T-cell (primary cell): Measurements from ENCODE around the gene RNU6-9. TPM values are rescaled to one million over a fixed set of nuclear protein-coding genes. Genes with fewer than 3 reads are reported as not detected.

Experiments
- ATAC-seq, 4 experiments: fragments of 200-7000 bp in 3 of 4; fragments of 150-1000 bp in 1 of 4; cut with Tn5 transposase; replicated peaks in 1 of 4; 1 replicate in 3 of 4; 2 replicates in 1 of 4; pipeline ENCODE4 v1.10.0; 2021; ENCODE audit warnings: moderate library complexity in 3 of 4, mild to moderate bottlenecking in 2 of 4, moderate number of reproducible peaks in 1 of 4
- CTCF ChIA-PET, 2 donors: fragments of 300-600 bp; sonication (Branson Sonifier 250); formaldehyde crosslinking; loops; one replicate each; lab custom pipeline; 2022; ENCODE audit warnings: antibody characterized with exemption in 2 of 2; lab: Charles Lee
- POLR2A ChIA-PET, 2 donors: fragments of 300-600 bp; sonication (Branson Sonifier 250); formaldehyde crosslinking; loops; one replicate each; lab custom pipeline; 2022; ENCODE audit warnings: antibody characterized with exemption in 2 of 2; lab: Charles Lee
- DNase-seq, 35 experiments: peaks; one replicate each; pipeline versions ENCODE4 v3.0.0 to v3.0.0-alpha.2; 2013 to 2023
- H3K27ac ChIP-seq: one replicate; pipeline ENCODE4 v1.5.1; 2013; ENCODE audit warnings: low read length
- H3K27me3 ChIP-seq, 2 experiments: replicated peaks in 1 of 2; 1 replicate in 1 of 2; 2 replicates in 1 of 2; pipeline versions ENCODE4 v1.6.1 to v1.7.0; 2013; ENCODE audit warnings: low read length in 1 of 2, mixed read lengths in 1 of 2; ENCODE audit not compliant: control insufficient read depth in 2 of 2, insufficient read depth in 2 of 2; ENCODE audit errors: extremely low read depth in 1 of 2
- H3K36me3 ChIP-seq, 2 donors: 1 replicate in 1 of 2; 2 replicates in 1 of 2; pipeline versions ENCODE4 v1.6.1 to v1.7.0; 2013; ENCODE audit warnings: low read length in 1 of 2; ENCODE audit not compliant: control insufficient read depth in 2 of 2, insufficient read depth in 1 of 2; ENCODE audit errors: extremely low read depth in 1 of 2
- H3K4me1 ChIP-seq, 2 experiments: 1 replicate in 1 of 2; 2 replicates in 1 of 2; pipeline versions ENCODE4 v1.6.1 to v1.7.0; 2013; ENCODE audit warnings: low read length in 2 of 2, mixed read lengths in 1 of 2; ENCODE audit not compliant: insufficient read depth in 2 of 2, control insufficient read depth in 1 of 2; ENCODE audit errors: extremely low read depth in 1 of 2
- H3K4me3 ChIP-seq, 2 donors: 1 replicate in 1 of 2; 2 replicates in 1 of 2; pipeline versions ENCODE4 v1.5.1 to v1.7.0; 2013; ENCODE audit warnings: mild to moderate bottlenecking in 2 of 2, low read length in 1 of 2, moderate library complexity in 1 of 2; ENCODE audit not compliant: control insufficient read depth in 1 of 2; ENCODE audit errors: extremely low read depth in 1 of 2
- H3K9me3 ChIP-seq: 2 replicates; pipeline ENCODE4 v1.7.0; 2013
- H3K27ac Mint-ChIP-seq, 2 donors: one replicate each; pipeline ENCODE4 v1.8.0; 2020 to 2021; ENCODE audit warnings: mild to moderate bottlenecking in 2 of 2, mixed read lengths in 2 of 2
- H3K27me3 Mint-ChIP-seq, 2 donors: one replicate each; pipeline ENCODE4 v1.8.0; 2021 to 2022; ENCODE audit warnings: mixed read lengths in 2 of 2
- H3K36me3 Mint-ChIP-seq: one replicate; pipeline ENCODE4 v1.8.0; 2021; ENCODE audit warnings: mixed read lengths
- H3K4me1 Mint-ChIP-seq, 3 donors: one replicate each; pipeline ENCODE4 v1.8.0; 2020 to 2022; ENCODE audit warnings: mixed read lengths in 3 of 3, mild to moderate bottlenecking in 1 of 3
- H3K4me3 Mint-ChIP-seq, 3 donors: one replicate each; pipeline ENCODE4 v1.8.0; 2020 to 2022; ENCODE audit warnings: mild to moderate bottlenecking in 3 of 3, mixed read lengths in 3 of 3, moderate library complexity in 3 of 3
- H3K9me3 Mint-ChIP-seq, 3 donors: one replicate each; pipeline ENCODE4 v1.8.0; 2020 to 2022; ENCODE audit warnings: mixed read lengths in 3 of 3
- WGBS: methylation state at CpG from one replicate; pipeline ENCODE4 v1.1.5; 2013; ENCODE audit warnings: missing lambda C conversion rate; ENCODE audit not compliant: insufficient coverage; 5-methylcytosine and 5-hydroxymethylcytosine counted together
- total RNA-seq, 35 experiments: library from RNA in 6 of 35; stranded (reverse) in 6 of 35; fragments of 120-200 nt in 1 of 35; gene quantifications; one replicate each; pipeline versions ENCODE4 v1.2.1 to v1.2.4 and lab custom pipeline; 2013 to 2026

Gene RNU6-9
- total RNA-seq, 5 donors from 2014 or later (not counting 1 experiment from before 2014, with no cell fraction given): not detected

DNA sequence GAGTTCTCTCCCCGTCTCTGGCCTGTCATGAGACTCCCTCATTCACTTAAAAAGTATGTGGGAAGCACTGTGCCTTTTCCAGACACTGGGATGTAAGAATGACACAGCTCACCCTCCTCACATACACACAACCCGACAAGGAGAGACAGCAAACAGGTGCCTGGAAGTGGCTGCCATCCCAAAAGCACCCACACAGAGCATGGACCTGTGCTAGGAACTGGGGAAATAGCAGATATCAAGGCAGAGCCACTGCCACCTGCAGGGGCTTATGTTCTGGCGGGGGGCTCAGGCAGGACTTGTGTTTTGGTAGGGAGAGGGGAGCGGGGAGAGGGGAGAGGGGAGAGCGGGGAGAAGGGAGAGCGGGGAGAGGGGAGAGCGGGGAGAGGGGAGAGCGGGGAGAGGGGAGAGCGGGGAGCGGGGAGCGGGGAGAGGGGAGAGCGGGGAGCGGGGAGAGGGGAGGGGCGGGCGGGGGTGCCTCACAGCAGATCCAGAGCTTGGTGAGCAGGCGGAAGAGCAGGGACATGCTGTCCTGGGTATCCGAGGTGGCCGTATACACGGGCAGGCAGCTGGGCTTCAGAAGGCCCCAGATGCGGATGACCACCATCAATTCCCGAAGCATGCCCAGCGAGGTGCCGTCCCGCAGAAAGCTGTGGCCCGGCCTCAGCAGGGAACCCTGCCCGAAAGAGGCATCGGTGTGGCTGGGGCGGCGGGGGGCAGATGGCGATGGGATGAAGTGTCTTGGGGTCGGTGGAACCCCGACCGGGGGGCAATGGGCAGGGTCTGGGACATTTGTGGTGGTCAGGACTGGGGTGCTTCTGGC is 21.6 kb upstream of the RNU6-9 start:
- DNase-seq (peak in 6 of 35 experiments; percentile 15 to 62 (median 36)), ATAC-seq (peak in 2 of 4 experiments; percentile 0 to 7)
- Histone ChIP-seq H3K27ac (peak overlapping the region; percentile 65), H3K27me3 (no peaks in the 10 kb centered on the region), H3K9me3 (no peaks in the 10 kb centered on the region), H3K4me3 (no peak overlapping the region), H3K4me1 (peaks cover 2 to 33% of the 10 kb centered on the region in 2 experiments), H3K36me3 (peaks cover 12 to 23% of the 10 kb centered on the region in 2 donors)
- Mint-ChIP-seq H3K36me3 (peaks cover 16% of the 10 kb centered on the region), H3K4me3 (peak overlapping the region; percentile 71 to 79 (median 79)), H3K27me3 (no peaks in the 10 kb centered on the region), H3K27ac (peak overlapping the region; percentile 90 to 92), H3K4me1 (peaks cover 10 to 18% (median 17%) of the 10 kb centered on the region in 3 donors), H3K9me3 (no peaks in the 10 kb centered on the region)
- ChIA-PET POLR2A (interaction anchor here in 1 of 2 donors (0.7 kb wide), 1 partner anchor 39 kb away, joined by 5 read pairs; no protein-coding TSS in a partner anchor), CTCF (interaction anchor here in 1 of 2 donors (1.0 kb wide), 1 partner anchor 8 kb away, joined by 8 read pairs; no protein-coding TSS in a partner anchor)
- 94% methylated on average over 18 of the region's 33 CpGs for WGBS

- 43% methylated on average over 15 of the region's 27 CpGs for WGBS
- Histone ChIP-seq H3K27me3 (no peaks in the 10 kb centered on the region), H3K4me3 (peak overlapping the region in 1 of 2 donors; percentile 31), H3K9me3 (no peaks in the 10 kb centered on the region), H3K4me1 (peaks cover 2 to 33% of the 10 kb centered on the region in 2 experiments), H3K36me3 (peaks cover 12 to 27% of the 10 kb centered on the region in 2 donors), H3K27ac (peak overlapping the region; percentile 65)
- H3K4me1 Mint-ChIP-seq: peaks cover 10 to 17% (median 16%) of the 10 kb centered on the region in 3 donors
- no peaks in the 10 kb centered on the region for H3K27me3 Mint-ChIP-seq
- peaks cover 14% of the 10 kb centered on the region for H3K36me3 Mint-ChIP-seq
- H3K27ac Mint-ChIP-seq: peak overlapping the region; percentile 89 to 92
- DNase-seq (peak; percentile 70 to 92 (median 84)), ATAC-seq (peak; percentile 79 to 83 (median 81))
- POLR2A ChIA-PET: interaction anchor here in 1 of 2 donors (0.7 kb wide), 1 partner anchor 38 kb away, joined by 5 read pairs; no protein-coding TSS in a partner anchor
- CTCF ChIA-PET: interaction anchor here in 1 of 2 donors (1.0 to 1.5 kb wide), 2 partner anchors 9 to 21 kb away, joined by 5 to 8 read pairs; partner anchors contain the start of genes MED16 and RNU6-9
- H3K4me3 Mint-ChIP-seq: peak overlapping the region; percentile 71 to 79 (median 79)
- H3K9me3 Mint-ChIP-seq: no peaks in the 10 kb centered on the region
Measured at GRCh38 chr19:872266-872951, 20.9 kb upstream of the RNU6-9 start.

- H3K27me3 ChIP-seq: no peaks in the 10 kb centered on the region
- 37% methylated on average over 6 of the region's 13 CpGs for WGBS
- no peak overlapping the region for H3K27ac ChIP-seq
- H3K4me3 Mint-ChIP-seq: peak overlapping the region in 1 of 3 donors; percentile 79
- DNase-seq (peak; percentile 59 to 92 (median 80)), ATAC-seq (peak; percentile 74 to 86 (median 82))
- H3K9me3 ChIP-seq: no peaks in the 10 kb centered on the region
- no peak overlapping the region for H3K4me3 ChIP-seq
- H3K36me3 Mint-ChIP-seq: peaks cover 12% of the 10 kb centered on the region
- ChIA-PET CTCF (interaction anchor here in 1 of 2 donors (1.0 to 1.5 kb wide), 2 partner anchors 9 to 20 kb away, joined by 5 to 8 read pairs; partner anchors contain the start of genes MED16 and RNU6-9), POLR2A (no interaction called here)
- H3K4me1 ChIP-seq: peaks cover 2 to 30% of the 10 kb centered on the region in 2 experiments
- no peaks in the 10 kb centered on the region for H3K9me3 Mint-ChIP-seq
- H3K27me3 Mint-ChIP-seq: no peaks in the 10 kb centered on the region
- peak overlapping the region in 1 of 2 donors; percentile 65 for H3K27ac Mint-ChIP-seq
- H3K36me3 ChIP-seq: peaks cover 12 to 22% of the 10 kb centered on the region in 2 donors
- peaks cover 10 to 15% (median 14%) of the 10 kb centered on the region in 3 donors for H3K4me1 Mint-ChIP-seq
Measured at GRCh38 chr19:873084-873483, 20.2 kb upstream of the RNU6-9 start.

DNA sequence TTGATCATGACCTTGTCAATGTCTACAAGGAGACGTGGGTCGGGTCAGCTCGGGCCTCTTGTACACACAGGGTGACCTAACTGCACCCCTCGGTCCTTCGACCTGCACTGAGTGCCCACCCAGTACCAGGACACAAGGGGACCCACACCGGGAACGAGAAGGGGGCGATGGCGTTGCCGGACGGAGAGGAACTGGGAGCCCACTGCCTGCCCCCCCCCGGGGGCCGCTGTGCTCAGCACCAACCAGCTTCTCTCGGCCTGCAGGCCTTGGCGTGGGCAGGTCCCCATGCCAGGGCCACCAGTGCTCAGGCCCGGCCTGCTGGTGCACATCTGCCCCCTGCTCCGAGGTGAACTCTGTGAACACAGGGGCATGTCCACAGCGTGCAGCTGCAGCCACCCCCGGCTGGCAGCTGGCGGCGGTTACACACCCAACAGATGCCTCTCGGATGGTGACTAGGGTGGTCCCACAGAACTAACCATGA is 19.7 kb upstream of the RNU6-9 start:
- H3K9me3 Mint-ChIP-seq: no peaks in the 10 kb centered on the region
- WGBS: 98% methylated on average over 22 of the region's 22 CpGs
- H3K9me3 ChIP-seq: no peaks in the 10 kb centered on the region
- peaks cover 12% of the 10 kb centered on the region for H3K36me3 Mint-ChIP-seq
- DNase-seq (no peak), ATAC-seq (no peak)
- no peak overlapping the region for H3K4me3 Mint-ChIP-seq
- ChIA-PET CTCF (interaction anchor here in 1 of 2 donors (1.5 kb wide), 1 partner anchor 20 kb away, joined by 5 read pairs; the partner anchor contains the start of genes MED16 and RNU6-9), POLR2A (interaction anchor here in 1 of 2 donors (0.6 kb wide), 1 partner anchor 37 kb away, joined by 4 read pairs; no protein-coding TSS in a partner anchor)
- H3K27ac ChIP-seq: no peak overlapping the region
- peaks cover 2 to 30% of the 10 kb centered on the region in 2 experiments for H3K4me1 ChIP-seq
- no peaks in the 10 kb centered on the region for H3K27me3 Mint-ChIP-seq
- no peak overlapping the region for H3K27ac Mint-ChIP-seq
- H3K27me3 ChIP-seq: no peaks in the 10 kb centered on the region
- peaks cover 10 to 15% (median 14%) of the 10 kb centered on the region in 3 donors for H3K4me1 Mint-ChIP-seq
- no peak overlapping the region for H3K4me3 ChIP-seq
- H3K36me3 ChIP-seq: peaks cover 12 to 21% of the 10 kb centered on the region in 2 donors

- DNase-seq (no peak), ATAC-seq (no peak)
- H3K36me3 Mint-ChIP-seq: peaks cover 15% of the 10 kb centered on the region
- POLR2A ChIA-PET: interaction anchor here in 1 of 2 donors (0.6 kb wide), 1 partner anchor 77 kb away, joined by 5 read pairs; no protein-coding TSS in a partner anchor
- peaks cover 2 to 30% of the 10 kb centered on the region in 2 experiments for H3K4me1 ChIP-seq
- H3K4me3 ChIP-seq: no peak overlapping the region
- H3K27ac Mint-ChIP-seq: peak overlapping the region in 1 of 2 donors; percentile 28
- H3K27me3 ChIP-seq: no peaks in the 10 kb centered on the region
- H3K9me3 ChIP-seq: no peaks in the 10 kb centered on the region
- peaks cover 15 to 18% of the 10 kb centered on the region in 2 donors for H3K36me3 ChIP-seq
- CTCF ChIA-PET: interaction anchor here in 1 of 2 donors (0.6 to 1.4 kb wide), 2 partner anchors 12 to 51 kb away, joined by 3 to 4 read pairs; no protein-coding TSS in a partner anchor
- WGBS: 100% methylated on average over 21 of the region's 28 CpGs
- H3K9me3 Mint-ChIP-seq: no peaks in the 10 kb centered on the region
- no peak overlapping the region for H3K27ac ChIP-seq
- peaks cover 10 to 15% (median 12%) of the 10 kb centered on the region in 3 donors for H3K4me1 Mint-ChIP-seq
- H3K4me3 Mint-ChIP-seq: no peak overlapping the region
- H3K27me3 Mint-ChIP-seq: no peaks in the 10 kb centered on the region
Measured at GRCh38 chr19:875265-875879, 17.9 kb upstream of the RNU6-9 start.
